ENCODE data around the gene PLXND1.

DNA sequence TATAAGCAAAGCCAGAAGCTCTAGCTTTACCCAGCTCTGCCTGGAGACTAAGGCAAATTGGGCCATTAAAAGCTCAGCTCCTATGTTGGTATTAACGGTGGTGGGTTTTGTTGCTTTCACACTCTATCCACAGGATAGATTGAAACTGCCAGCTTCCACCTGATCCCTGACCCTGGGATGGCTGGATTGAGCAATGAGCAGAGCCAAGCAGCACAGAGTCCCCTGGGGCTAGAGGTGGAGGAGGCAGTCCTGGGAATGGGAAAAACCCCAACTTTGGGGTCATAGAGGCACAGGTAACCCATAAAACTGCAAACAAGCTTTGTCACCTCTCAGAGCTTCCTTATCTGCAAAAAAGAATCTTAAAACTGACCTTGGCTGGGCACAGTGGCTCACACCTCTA is 71.4 kb downstream of the PLXND1 start:
- no peak for TF ChIP-seq POLR2AphosphoS5 (IDR thresholded peaks at IDR 0.05; ENCODE audit: low read depth, low read length)
- no peak for TF ChIP-seq POLR2A (IDR thresholded peaks at IDR 0.05; ENCODE audit: low read depth, low read length)
- TF ChIP-seq TAF1 (IDR thresholded peaks at IDR 0.05; ENCODE audit: borderline replicate concordance, low read depth, low read length) = no peak

Data from GM12892 (cell line).